ENCODE results near the gene TBRG4. TPM values are rescaled to one million over a fixed set of nuclear protein-coding genes. Genes with fewer than 3 reads are reported as not detected.

Gene TBRG4
- polyA plus RNA-seq, 1 donor from 2014 or later = 52.8 TPM

- H3K4me3 ChIP-seq (ENCODE audit: low read length) = no peak overlapping the region
- TF ChIP-seq EZH2 (IDR thresholded peaks at IDR 0.05; ENCODE audit: borderline replicate concordance, insufficient read depth, low read length, poor library complexity, severe bottlenecking) (no peak), RAD21 (conservative IDR thresholded peaks at IDR 0.05) (no peak), TAF1 (IDR thresholded peaks at IDR 0.05; ENCODE audit: low read depth) (no peak), REST (IDR thresholded peaks at IDR 0.05; ENCODE audit: borderline replicate concordance) (no peak), EP300 (conservative IDR thresholded peaks at IDR 0.05; ENCODE audit: poor library complexity, severe bottlenecking) (no peak), SMC3 (conservative IDR thresholded peaks at IDR 0.05; ENCODE audit: poor library complexity) (no peak), POLR2AphosphoS5 (IDR thresholded peaks at IDR 0.05) (no peak)
- no peaks in the 10 kb centered on the region for H3K27me3 ChIP-seq (ENCODE audit: insufficient read depth, low read depth, low read length)
- no peaks in the 10 kb centered on the region for H3K79me2 ChIP-seq (replicated peaks; ENCODE audit: insufficient read depth, low read length)
- H2AFZ ChIP-seq (ENCODE audit: low read depth, low read length) = no peak overlapping the region
- H4K20me1 ChIP-seq (ENCODE audit: insufficient read depth) = no peaks in the 10 kb centered on the region
- H3F3A ChIP-seq (ENCODE audit: insufficient read depth, low read length, poor library complexity, severe bottlenecking) = no peaks in the 10 kb centered on the region
- H3K9ac ChIP-seq (ENCODE audit: low read length) = no peak overlapping the region
- H3K27ac ChIP-seq (ENCODE audit: low read length) = no peak overlapping the region
- no peak overlapping the region for H3K4me2 ChIP-seq (ENCODE audit: low read length)
- H3K36me3 ChIP-seq (ENCODE audit: insufficient read depth, low read length) = no peaks in the 10 kb centered on the region
- H3K9me2 ChIP-seq (ENCODE audit: insufficient read depth, low read length) = no peaks in the 10 kb centered on the region
- H3K9me3 ChIP-seq (ENCODE audit: low read length) = no peaks in the 10 kb centered on the region
Measured at GRCh38 chr7:45067582-45067981, 43.9 kb downstream of the TBRG4 start.

GRCh38 chr7:45066409-45066808 lies 45.1 kb downstream of the TBRG4 start:
- H3K9me2 ChIP-seq (ENCODE audit: insufficient read depth, low read length) = no peaks in the 10 kb centered on the region
- no peaks in the 10 kb centered on the region for H3K36me3 ChIP-seq (ENCODE audit: insufficient read depth, low read length)
- no peak overlapping the region for H3K4me3 ChIP-seq (ENCODE audit: low read length)
- H3K27me3 ChIP-seq (ENCODE audit: insufficient read depth, low read depth, low read length) = no peaks in the 10 kb centered on the region
- no peaks in the 10 kb centered on the region for H4K20me1 ChIP-seq (ENCODE audit: insufficient read depth)
- H3K9ac ChIP-seq (ENCODE audit: low read length) = no peak overlapping the region
- no peak overlapping the region for H2AFZ ChIP-seq (ENCODE audit: low read depth, low read length)
- H3K9me3 ChIP-seq (ENCODE audit: low read length) = no peaks in the 10 kb centered on the region
- no peaks in the 10 kb centered on the region for H3K79me2 ChIP-seq (replicated peaks; ENCODE audit: insufficient read depth, low read length)
- H3K27ac ChIP-seq (ENCODE audit: low read length) = no peak overlapping the region
- no peaks in the 10 kb centered on the region for H3F3A ChIP-seq (ENCODE audit: insufficient read depth, low read length, poor library complexity, severe bottlenecking)
- no peak for TF ChIP-seq TAF1 (IDR thresholded peaks at IDR 0.05; ENCODE audit: low read depth)
- no peak for TF ChIP-seq MXI1 (conservative IDR thresholded peaks at IDR 0.05; ENCODE audit: poor library complexity, severe bottlenecking)
- no peak for TF ChIP-seq CTCF (IDR thresholded peaks at IDR 0.05; ENCODE audit: poor library complexity, severe bottlenecking)
- no peak for TF ChIP-seq EZH2 (IDR thresholded peaks at IDR 0.05; ENCODE audit: borderline replicate concordance, insufficient read depth, low read length, poor library complexity, severe bottlenecking)
- no peak for TF ChIP-seq RAD21 (conservative IDR thresholded peaks at IDR 0.05)
- no peak for TF ChIP-seq EP300 (conservative IDR thresholded peaks at IDR 0.05; ENCODE audit: poor library complexity, severe bottlenecking)
- H3K4me2 ChIP-seq (ENCODE audit: low read length) = no peak overlapping the region
